Osteoblast (primary cell): ENCODE data around the gene P3H3. TPM values are rescaled to one million over a fixed set of nuclear protein-coding genes. Genes with fewer than 3 reads are reported as not detected.

Source experiments
- DNase-seq: peaks from one replicate; pipeline ENCODE4 v3.0.0; 2011; ENCODE audit warnings: low spot score, mixed read lengths; ENCODE audit not compliant: insufficient read length; ENCODE audit errors: missing footprints
- H2AFZ ChIP-seq: 2 replicates; pipeline ENCODE4 v1.6.0; 2011; ENCODE audit warnings: mild to moderate bottlenecking, low read length
- H3K27ac ChIP-seq: 2 replicates; pipeline ENCODE4 v1.5.1; 2011; ENCODE audit warnings: mild to moderate bottlenecking, low read depth, low read length, moderate library complexity
- H3K27me3 ChIP-seq: 2 replicates; pipeline ENCODE4 v1.6.0; 2012; ENCODE audit warnings: mild to moderate bottlenecking, control low read depth, inconsistent platforms, low read length, moderate library complexity; ENCODE audit not compliant: insufficient read depth
- H3K36me3 ChIP-seq: 2 replicates; pipeline ENCODE4 v1.5.1; 2011; ENCODE audit warnings: mild to moderate bottlenecking, low read length, control low read depth, moderate library complexity; ENCODE audit not compliant: insufficient read depth
- H3K4me1 ChIP-seq: 2 replicates; pipeline ENCODE4 v1.5.1; 2011; ENCODE audit warnings: mild to moderate bottlenecking, low read length, control low read depth, moderate library complexity; ENCODE audit not compliant: insufficient read depth
- H3K4me2 ChIP-seq: 2 replicates; pipeline ENCODE4 v1.6.0; 2011; ENCODE audit warnings: mild to moderate bottlenecking, low read length; ENCODE audit not compliant: insufficient read depth
- H3K4me3 ChIP-seq: fragments of 200-600 bp; sonication (generic); 3 replicates; pipeline ENCODE4 v1.5.1; 2012; ENCODE audit warnings: mild to moderate bottlenecking, low read length, inconsistent platforms; ENCODE audit not compliant: insufficient read depth
- H3K79me2 ChIP-seq: 2 replicates; pipeline ENCODE4 v1.6.0; 2012; ENCODE audit warnings: mild to moderate bottlenecking, low read length, control low read depth, inconsistent platforms; ENCODE audit not compliant: insufficient read depth
- H3K9me3 ChIP-seq: 2 replicates; pipeline ENCODE4 v1.5.1; 2011; ENCODE audit warnings: low read depth, low read length, control low read depth
- H4K20me1 ChIP-seq: 2 replicates; pipeline ENCODE4 v1.6.0; 2012; ENCODE audit warnings: mild to moderate bottlenecking, low read length, control low read depth; ENCODE audit not compliant: insufficient read depth
- total RNA-seq: library from RNA; depleted of rRNA; stranded (reverse); fragments of >200 nt; gene quantifications from 2 replicates; pipeline ENCODE4 v1.2.3, GENCODE V29; 2012
- TF ChIP-seq, protein P1 (sequence below): IDR thresholded peaks from 2 replicates; pipeline ENCODE4 v1.5.1; 2011; ENCODE audit warnings: mild to moderate bottlenecking, low read depth, low read length, moderate library complexity; ENCODE audit errors: extremely low read depth

The P3H3 gene
- total RNA-seq, 1 donor = 130 TPM

DNA sequence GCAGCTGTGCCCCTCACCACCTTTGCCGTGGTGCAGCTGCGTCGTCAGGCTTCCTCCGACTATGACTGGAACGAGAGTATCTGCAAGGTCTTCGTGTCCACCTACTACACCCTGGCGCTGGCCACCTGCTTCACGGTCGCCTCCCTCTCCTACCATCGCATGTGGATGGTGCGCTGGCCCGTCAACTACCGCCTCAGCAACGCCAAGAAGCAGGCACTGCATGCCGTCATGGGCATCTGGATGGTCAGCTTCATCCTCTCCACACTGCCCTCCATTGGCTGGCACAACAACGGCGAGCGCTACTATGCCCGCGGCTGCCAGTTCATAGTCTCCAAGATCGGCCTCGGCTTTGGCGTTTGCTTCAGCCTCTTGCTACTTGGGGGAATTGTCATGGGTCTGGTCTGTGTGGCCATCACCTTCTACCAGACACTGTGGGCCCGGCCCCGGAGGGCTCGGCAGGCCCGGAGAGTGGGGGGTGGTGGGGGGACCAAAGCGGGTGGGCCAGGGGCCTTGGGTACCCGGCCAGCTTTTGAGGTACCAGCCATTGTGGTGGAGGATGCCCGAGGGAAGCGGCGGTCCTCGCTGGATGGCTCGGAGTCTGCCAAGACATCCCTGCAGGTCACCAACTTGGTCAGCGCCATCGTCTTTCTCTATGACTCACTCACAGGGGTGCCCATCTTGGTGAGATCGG lies 4.0 kb upstream of the P3H3 start:
- H3K4me1 ChIP-seq = peaks cover 17% of the 10 kb centered on the region
- H3K4me2 ChIP-seq = peak overlapping the region; percentile 76
- H4K20me1 ChIP-seq = peaks cover 7% of the 10 kb centered on the region
- TF ChIP-seq, protein P1, sequence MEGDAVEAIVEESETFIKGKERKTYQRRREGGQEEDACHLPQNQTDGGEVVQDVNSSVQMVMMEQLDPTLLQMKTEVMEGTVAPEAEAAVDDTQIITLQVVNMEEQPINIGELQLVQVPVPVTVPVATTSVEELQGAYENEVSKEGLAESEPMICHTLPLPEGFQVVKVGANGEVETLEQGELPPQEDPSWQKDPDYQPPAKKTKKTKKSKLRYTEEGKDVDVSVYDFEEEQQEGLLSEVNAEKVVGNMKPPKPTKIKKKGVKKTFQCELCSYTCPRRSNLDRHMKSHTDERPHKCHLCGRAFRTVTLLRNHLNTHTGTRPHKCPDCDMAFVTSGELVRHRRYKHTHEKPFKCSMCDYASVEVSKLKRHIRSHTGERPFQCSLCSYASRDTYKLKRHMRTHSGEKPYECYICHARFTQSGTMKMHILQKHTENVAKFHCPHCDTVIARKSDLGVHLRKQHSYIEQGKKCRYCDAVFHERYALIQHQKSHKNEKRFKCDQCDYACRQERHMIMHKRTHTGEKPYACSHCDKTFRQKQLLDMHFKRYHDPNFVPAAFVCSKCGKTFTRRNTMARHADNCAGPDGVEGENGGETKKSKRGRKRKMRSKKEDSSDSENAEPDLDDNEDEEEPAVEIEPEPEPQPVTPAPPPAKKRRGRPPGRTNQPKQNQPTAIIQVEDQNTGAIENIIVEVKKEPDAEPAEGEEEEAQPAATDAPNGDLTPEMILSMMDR = no peak
- H3K9me3 ChIP-seq = no peaks in the 10 kb centered on the region
- no peak overlapping the region for H3K27ac ChIP-seq
- no peak overlapping the region for H2AFZ ChIP-seq
- peaks cover 9% of the 10 kb centered on the region for H3K27me3 ChIP-seq
- no peaks in the 10 kb centered on the region for H3K36me3 ChIP-seq
- DNase-seq = peak; percentile 88
- no peak overlapping the region for H3K4me3 ChIP-seq
- H3K79me2 ChIP-seq = peaks cover 17% of the 10 kb centered on the region

DNA sequence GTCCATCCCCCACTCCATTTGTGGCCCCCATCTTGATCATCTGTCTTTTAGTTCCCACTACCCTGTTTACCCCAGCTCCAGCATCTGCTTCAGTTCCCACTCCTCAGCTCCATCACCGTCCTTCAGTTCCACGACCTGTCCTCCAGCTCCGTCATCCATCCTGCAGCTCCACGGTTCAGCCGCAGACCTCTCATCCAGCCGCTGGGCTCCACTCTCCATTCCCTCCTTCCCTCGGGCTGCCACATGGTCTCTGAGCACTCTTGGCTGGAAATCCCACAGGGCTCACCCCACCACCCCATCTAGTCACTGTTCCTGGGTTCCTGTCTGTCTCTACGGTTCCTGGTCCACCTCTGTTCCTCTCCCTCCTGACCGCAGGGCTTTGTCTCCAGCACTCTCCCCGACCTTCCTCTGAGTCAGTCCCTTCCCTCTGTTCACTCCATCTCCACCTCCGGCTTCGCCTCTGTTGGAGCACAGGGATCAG lies 3.3 kb upstream of the P3H3 start:
- Histone ChIP-seq H3K27me3 (peaks cover 9% of the 10 kb centered on the region), H3K79me2 (peaks cover 24% of the 10 kb centered on the region), H3K9me3 (no peaks in the 10 kb centered on the region), H3K4me2 (peak overlapping the region; percentile 76), H2AFZ (peak overlapping the region; percentile 55), H3K27ac (no peak overlapping the region), H3K4me3 (peak overlapping the region; percentile 60), H3K4me1 (peaks cover 24% of the 10 kb centered on the region), H3K36me3 (no peaks in the 10 kb centered on the region), H4K20me1 (peaks cover 6% of the 10 kb centered on the region)
- DNase-seq = peak; percentile 91
- TF ChIP-seq, protein P1 = no peak

DNA sequence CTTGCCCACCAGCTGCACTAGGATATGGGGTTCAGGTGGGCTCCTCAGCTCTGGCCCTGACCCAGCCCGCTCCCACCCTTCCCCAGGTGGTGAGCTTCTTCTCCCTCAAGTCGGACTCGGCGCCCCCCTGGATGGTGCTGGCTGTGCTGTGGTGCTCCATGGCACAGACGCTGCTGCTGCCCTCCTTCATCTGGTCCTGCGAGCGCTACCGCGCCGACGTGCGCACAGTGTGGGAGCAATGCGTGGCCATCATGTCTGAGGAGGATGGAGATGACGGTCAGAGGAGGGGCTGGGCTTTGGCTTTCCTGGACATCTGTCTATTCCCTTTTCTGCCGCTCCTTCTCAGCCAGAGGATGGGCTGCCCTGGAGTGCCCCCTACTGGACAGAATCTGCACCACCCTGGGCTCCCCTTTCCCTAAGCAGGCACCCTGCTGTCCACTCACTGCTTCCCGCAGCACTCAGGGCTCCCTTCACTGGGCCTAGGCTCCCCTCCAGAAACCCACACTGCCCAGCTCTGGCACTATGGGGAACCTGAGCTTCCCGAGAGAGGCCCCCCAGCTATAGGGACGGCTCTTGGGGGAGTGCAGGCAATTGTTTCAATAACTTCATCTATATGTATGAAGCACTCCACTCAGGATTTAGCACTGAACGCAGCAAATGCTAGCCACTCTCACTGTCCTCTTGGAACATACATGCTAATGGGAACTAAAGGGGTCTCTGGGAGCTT lies 2.6 kb upstream of the P3H3 start:
- H2AFZ ChIP-seq = peak overlapping the region; percentile 55
- peaks cover 9% of the 10 kb centered on the region for H3K27me3 ChIP-seq
- H3K27ac ChIP-seq = no peak overlapping the region
- peaks cover under 1% of the 10 kb centered on the region for H3K36me3 ChIP-seq
- TF ChIP-seq, protein P1 = peak; percentile 97
- peaks cover 30% of the 10 kb centered on the region for H3K79me2 ChIP-seq
- H3K4me2 ChIP-seq = peak overlapping the region; percentile 76
- peaks cover 3% of the 10 kb centered on the region for H4K20me1 ChIP-seq
- H3K4me3 ChIP-seq = peak overlapping the region; percentile 60
- H3K4me1 ChIP-seq = peaks cover 26% of the 10 kb centered on the region
- no peaks in the 10 kb centered on the region for H3K9me3 ChIP-seq
- peak; percentile 100 for DNase-seq
